COLO829 (cell line): Measurements from ENCODE around the gene GOLGA8M.
"Not testable (repeated sequence)": the region's sequence is repeated elsewhere in the genome, so short reads cannot be mapped to it uniquely, and the experiment has no call there.

Experiments
- DNase-seq: peaks from one replicate; pipeline ENCODE4 v3.0.0; 2012; ENCODE audit warnings: low spot score

The GOLGA8M gene, protein sequence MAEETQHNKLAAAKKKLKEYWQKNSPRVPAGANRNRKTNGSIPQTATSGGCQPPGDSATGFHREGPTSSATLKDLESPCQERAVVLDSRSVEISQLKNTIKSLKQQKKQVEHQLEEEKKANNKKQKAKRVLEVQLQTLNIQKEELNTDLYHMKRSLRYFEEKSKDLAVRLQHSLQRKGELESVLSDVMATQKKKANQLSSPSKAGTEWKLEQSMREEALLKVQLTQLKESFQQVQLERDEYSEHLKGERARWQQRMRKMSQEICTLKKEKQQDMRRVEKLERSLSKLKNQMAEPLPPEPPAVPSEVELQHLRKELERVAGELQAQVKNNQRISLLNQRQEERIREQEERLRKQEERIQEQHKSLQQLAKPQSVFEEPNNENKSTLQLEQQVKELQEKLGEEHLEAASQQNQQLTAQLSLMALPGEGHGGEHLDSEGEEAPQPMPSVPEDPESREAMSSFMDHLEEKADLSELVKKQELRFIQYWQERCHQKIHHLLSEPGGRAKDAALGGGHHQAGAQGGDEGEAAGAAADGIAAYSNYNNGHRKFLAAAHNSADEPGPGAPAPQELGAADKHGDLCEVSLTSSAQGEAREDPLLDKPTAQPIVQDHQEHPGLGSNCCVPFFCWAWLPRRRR

DNA sequence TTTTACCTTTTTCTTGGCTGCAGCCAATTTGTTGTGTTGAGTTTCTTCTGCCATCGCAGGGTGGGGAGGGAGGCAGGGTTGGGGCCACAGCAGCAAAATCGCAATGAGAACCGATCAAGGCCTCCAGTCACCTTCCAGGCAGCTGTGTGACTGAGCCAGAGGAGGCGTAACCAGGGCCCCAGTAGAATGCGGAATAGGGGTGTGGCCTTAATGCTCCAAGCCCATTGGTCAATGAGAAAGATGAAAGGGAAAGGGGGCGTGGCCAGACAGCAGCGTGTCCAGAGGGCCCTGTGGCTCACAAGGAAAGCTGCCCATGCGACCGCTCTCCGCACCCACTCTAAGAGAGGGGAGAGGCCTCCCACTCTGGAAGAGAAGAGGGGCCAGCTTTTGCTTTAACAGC lies at the start of gene GOLGA8M:
Gene GOLGA8M (minus strand): TSS at position 152 of the 400 bp plus-strand sequence. CDS start 98 bp downstream, at position 54.
- DNase-seq = not testable (repeated sequence)

DNA sequence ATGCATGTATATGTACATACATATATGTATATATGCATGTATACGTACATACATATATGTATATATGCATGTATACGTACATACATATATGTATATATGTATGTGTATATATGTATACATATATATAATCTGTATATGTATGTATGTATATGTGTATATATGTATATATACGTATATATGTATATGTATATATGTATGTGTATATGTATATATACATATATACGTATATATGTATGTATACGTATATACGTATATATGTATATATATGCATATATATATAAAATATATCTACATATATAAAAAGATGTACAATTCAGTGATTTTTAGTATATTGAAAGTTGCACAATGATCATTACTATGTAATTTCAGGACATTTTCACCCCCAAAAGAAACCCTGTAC lies 30.7 kb upstream of the GOLGA8M start:
- DNase-seq = not testable (repeated sequence)

DNA sequence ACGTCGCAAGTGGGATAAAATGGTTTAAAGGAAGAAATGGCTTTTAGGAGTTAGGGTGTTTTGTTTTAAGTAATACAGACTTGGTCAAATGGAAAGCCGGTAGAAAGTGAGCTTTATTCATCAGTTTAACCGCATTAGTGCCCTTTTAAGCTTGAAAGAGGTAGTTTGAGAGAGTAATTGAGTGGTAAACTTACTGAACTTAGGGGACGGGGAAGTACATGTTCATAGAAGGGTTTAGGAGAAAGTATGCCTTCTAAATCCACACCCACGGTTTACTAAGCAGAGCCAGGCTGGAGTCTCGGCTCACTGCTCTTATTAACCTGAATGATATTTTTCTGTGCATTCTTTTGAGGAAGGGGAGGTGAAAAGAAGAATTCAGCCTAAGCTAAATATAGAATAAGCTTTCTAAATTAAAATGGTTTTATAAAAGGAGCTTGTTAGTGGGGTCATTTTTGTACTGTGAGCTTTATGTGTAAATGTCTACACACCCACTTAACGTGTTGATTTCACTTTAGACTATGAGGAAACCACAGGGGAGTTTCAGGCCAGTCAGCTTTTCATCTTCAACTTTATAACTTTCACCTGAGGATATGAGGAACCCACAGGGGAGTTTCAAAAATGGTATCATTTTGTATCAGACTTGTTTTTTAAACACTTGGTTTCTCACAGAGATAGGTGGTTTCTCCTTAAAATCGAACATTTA lies 26.5 kb upstream of the GOLGA8M start:
- not testable (repeated sequence) for DNase-seq

DNA sequence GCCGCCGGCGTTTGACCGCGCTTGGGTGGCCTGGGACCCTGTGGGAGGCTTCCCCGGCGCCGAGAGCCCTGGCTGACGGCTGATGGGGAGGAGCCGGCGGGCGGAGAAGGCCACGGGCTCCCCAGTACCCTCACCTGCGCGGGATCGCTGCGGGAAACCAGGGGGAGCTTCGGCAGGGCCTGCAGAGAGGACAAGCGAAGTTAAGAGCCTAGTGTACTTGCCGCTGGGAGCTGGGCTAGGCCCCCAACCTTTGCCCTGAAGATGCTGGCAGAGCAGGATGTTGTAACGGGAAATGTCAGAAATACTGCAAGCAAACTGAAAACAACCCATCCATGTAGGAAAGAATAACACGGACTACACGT lies 26.0 kb upstream of the GOLGA8M start:
- DNase-seq = not testable (repeated sequence)

DNA sequence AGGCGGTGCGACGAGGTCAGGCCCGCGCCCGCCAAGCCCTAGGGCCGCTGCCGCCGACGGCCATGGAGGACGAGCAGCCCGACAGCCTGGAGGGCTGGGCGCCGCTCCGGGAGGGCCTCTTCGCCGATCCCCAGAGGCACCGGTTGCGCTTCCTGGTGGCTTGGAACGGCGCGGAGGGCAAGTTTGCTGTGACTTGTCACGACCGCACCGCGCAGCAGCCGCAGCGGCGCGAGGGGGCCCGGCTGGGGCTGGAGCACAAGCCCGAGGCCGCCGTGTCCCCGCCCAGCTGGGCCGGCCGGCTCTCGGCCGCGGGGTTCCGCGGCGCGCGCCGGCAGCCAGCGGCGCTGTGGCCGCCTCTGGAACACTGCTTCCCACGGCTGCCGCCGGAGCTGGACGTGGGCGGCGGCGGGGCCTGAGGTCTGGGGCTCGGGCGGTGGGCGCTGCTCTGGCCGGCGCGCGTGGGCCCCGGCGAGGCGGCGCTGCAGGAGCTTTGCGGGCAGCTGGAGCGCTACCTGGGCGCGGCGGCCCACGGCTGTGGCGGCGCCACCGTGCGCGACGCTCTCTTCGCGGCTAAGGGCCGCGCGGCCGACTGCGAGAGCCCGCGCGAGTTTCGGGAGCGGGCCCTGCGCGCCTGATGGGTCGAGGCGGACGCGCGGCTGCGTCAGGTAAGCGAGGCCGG lies 25.4 kb upstream of the GOLGA8M start:
- not testable (repeated sequence) for DNase-seq

DNA sequence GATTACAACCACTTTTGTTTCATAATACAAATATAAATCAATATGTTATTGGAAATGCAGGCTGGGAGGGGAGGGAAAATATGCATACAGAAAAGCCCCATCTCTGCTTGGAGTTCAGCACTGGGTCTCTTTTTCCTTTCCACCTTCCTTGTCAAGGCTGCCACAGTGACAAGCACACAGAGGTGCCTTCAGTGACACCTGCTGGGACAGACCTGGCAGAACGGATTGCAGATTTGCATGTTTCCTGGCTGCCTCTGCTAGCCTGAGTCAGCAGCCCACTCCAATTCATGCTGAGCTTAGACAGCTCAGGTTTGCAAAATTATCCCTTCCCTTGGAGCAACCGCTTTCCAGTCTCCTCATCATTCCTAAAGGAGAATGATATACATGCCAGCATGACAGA lies 15.8 kb upstream of the GOLGA8M start:
- not testable (repeated sequence) for DNase-seq

DNA sequence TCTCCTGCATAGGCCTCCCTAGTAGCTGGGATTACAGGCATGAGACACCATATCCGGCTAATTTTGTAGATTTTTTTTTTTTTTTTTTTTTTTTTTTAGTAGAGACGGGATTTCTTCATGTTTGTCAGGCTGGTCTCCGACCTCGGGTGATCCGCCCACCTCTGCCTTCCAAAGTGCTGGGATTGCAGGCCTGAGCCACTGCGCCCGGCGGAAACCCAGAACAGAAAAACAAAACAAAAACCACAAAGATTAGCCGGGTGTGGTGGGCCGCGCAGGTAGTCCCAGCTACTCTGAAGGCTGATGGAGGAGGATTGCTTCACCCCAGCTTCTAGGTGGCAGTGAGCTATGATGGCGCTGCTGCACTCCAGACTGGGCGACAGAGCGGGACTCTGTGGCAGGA lies 14.8 kb upstream of the GOLGA8M start:
- not testable (repeated sequence) for DNase-seq

DNA sequence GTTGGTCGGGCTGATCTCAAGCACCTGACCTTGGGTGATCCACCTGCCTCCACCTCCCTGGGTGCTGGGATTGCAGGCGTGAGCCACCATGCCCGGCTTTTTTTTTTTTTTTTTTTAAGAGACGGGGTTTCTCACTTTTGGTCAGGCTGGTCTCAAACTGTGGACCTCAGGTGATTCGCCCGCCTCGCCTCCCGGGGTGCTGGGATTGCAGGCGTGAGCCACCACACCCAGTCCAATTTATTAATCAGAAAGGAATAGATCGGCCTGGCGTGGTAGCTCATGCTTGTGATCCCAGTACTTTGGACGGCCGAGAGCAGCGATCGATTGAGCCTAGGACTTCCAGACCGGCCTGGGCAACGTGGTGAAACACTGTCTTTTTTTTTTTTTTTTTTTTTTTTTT lies 13.9 kb upstream of the GOLGA8M start:
- DNase-seq = no peak

DNA sequence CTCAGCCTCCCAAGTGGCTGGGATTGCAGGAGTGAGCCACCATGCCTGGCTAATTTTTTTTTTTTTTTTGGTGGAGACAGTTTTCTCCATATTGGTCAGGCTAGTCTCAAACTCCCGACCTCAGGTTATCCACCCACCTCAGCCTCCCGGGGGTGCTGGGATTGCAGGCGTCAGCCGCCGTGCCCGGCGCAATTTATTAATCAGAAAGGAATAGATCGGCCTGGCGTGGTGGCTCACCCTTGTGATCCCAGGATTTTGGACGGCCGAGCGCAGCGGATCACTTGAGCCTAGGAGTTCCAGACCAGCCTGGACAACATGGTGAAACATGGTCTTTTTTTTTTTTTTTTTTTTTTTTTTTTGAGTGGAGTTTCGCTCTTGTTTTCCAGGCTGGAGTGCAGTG lies 13.3 kb upstream of the GOLGA8M start:
- DNase-seq = no peak

DNA sequence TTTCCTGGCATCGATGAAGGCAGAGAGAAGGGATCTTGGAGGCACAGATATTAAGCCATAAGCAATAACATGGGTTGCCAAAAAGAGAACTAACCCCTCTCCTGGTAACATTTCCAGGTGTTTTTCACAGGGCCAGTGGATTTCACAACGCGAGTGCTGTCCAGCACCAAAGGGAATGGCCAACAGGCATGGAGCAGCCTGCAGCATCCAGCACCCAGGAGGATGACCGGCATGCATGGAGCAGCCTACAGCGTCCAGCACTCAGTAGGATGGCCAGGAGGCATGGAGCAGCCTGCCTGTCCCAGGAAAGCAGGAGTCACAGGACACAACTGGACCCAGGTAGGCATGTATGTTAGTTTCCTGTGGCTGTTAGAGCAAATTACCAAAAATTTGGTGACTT lies 11.8 kb upstream of the GOLGA8M start:
- not testable (repeated sequence) for DNase-seq

DNA sequence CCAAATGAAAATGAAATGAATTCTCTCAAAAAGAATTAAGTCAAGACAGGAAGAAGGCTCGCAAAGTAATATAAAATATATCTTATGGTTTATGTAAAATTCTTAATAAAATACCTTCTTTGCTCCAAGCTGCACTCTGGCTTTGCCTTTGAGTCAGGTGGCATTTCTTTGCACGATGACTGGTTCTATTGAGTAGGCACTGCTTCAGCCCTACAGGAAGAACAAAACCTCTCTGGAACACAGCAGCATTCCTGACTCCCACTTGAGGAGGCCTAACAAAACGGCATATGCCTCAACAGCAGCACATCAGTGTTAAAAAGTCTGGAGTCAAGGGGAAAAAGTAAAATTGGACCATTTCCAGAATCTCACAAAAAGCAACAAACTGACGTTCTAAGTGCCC lies 7.4 kb upstream of the GOLGA8M start:
- not testable (repeated sequence) for DNase-seq

DNA sequence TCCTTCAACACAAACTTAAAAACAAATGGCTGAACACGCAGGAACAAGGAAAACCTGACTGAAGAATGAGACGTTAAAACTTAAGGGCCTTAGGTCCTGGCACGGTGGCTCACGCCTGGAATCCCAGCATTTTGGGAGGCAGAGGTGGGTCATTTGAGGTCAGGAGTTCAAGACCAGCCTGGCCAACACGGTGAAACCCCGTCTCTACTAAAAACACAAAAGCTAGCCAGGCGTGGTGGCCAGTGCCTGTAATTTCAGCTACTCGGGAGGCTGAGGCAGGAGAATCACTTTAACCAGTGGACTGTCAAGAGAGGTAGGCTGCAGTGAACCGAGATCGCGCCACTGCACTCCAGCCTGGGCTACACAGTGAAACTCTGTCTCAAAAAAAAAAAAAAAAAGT lies 6.4 kb upstream of the GOLGA8M start:
- not testable (repeated sequence) for DNase-seq

DNA sequence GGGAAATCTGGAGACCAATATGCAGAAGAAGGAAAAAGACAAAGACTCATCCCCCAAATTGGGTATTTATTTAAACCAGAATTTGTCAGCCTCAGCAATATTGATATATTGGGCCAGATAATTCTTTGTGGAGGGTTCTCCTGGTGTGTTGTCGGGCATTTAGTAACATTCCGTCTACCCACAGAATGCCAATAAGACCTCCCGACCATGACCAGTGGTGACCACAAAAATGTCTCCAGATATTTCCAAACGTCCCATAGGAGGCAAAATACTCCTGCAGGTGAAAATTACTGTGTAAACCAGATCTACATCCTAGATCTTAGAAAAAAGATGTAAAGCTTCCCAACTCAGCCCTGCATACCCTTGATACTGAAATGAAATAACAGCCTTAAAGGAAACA lies 2.0 kb upstream of the GOLGA8M start:
- DNase-seq = not testable (repeated sequence)

DNA sequence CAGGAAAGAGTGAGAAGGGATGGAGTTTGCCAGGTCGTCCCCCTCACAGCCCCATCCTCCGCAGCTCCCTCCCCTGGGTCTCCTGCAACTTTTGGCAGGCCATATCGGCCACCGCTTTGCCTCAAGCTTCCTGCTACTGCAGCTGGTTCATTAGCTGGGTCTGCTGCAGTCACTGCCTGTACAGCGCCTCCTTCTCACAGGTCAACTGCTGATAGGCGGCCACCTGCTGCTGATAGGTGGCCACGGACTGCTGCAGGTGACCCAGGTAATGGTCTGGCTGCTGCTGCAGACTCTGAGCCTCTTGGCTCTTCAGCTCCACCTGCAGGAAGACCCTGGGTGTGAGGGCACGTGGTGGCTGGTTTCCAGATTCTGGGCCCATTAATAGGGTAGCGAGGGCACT lies 8.3 kb downstream of the GOLGA8M start:
- DNase-seq = not testable (repeated sequence)

DNA sequence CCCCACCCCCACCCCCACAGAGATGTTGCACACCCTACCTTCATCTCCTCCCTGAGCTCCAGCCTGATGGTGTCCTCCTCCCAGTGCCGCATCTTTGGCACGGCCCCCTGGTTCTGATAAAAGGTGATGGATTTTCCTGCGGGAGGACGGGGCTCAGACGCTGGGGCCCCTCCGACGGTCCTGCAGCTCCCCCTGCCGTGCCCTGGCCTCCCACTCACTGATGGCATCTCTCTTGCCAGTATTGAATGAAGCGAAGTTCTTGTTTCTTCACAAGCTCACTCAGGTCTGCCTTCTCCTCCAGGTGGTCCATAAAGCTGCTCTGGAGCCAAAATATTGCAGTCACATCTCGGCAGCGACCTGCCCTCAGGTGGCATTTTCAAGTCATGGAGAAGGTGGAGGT lies 9.8 kb downstream of the GOLGA8M start:
- not testable (repeated sequence) for DNase-seq

DNA sequence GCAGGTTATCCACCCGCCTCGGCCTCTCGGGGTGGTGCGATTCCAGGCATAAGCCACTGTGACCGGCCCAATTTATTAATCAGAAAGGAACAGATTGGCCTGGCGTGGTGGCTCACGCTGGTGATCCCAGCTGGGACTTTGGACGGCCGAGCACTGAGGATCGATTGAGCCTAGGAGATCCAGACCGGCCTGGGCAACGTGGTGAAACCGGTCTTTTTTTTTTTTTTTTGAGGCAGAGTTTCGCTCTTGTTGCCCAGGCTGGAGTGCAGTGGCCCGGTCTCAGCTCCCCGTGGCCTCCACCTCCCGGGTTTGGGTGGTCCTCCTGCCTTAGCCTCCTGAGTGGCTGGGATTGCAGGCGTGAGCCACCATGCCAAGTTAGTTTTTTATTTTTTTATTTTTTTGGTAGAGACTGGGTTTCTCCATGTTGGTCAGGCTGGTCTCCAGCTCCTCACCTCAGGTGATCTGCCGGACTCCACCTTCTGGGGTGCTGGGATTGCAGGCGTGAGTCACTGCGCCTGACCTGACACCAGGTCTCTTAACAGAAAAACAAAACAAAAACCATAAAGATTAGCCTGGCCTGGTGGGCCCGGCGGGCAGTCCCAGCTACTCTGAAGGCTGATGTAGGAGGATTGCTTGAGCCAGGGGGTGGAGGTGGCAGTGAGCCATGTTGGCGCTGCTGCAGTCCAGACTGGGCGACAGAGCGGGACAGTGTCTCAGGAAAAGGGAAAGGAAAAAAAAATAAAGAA lies 18.0 kb downstream of the GOLGA8M start:
- DNase-seq = not testable (repeated sequence)

DNA sequence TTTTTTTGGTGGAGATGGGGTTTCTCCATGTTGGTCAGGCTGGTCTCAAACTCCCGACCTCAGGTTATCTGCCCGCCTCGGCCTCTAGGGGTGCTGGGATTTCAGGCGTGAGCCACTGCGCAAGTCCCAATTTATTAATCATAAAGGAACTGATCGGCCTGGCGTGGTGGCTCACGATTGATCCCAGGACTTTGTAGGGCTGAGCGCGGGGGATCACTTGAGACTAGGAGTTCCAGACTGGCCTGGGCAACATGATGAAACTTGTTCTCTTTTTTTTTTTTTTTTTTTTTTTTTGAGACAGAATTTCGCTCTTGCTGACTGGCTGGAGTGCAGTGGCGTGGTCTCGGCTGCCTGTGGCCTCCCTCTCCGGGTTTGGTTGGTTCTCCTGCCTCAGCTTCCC lies 19.2 kb downstream of the GOLGA8M start:
- DNase-seq = not testable (repeated sequence)

DNA sequence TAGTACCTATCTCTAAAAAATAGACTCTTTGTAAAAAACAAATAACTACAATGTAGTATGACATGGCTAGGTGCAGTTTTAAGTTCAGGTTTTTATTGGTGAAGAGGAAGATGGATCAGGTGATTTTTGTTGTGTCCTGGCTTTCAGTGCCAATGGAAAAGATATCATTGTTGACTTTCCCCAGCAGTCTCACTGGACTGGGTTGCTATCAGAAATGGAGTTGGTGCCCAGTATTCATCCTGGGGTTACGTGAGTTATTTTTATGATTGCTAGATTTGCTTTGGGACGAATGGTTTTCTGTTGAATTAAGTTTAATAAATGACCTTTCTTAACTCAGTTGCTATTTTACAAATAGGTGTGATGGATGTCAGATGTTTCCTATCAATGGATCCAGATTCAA lies 38.7 kb downstream of the GOLGA8M start:
- DNase-seq = not testable (repeated sequence)

DNA sequence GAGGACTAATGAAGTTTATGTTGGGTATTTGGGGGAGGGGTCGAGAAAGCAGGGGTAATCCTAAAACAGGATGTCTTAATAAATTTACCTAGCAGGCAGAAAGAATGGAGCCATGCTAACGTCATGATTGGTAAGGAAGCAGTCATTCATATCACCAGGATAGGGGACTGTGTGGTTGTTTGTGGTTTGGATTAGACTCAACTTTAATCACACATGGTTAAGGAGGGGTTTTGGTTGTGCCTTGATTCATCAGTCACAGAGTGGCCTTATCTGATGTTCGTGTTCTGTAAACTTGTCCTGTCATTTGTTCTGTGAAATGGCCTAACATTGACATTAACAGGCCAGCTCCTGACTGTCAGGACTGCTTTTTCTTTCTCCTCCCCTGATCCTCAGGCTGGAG lies 40.1 kb downstream of the GOLGA8M start:
- DNase-seq = not testable (repeated sequence)

DNA sequence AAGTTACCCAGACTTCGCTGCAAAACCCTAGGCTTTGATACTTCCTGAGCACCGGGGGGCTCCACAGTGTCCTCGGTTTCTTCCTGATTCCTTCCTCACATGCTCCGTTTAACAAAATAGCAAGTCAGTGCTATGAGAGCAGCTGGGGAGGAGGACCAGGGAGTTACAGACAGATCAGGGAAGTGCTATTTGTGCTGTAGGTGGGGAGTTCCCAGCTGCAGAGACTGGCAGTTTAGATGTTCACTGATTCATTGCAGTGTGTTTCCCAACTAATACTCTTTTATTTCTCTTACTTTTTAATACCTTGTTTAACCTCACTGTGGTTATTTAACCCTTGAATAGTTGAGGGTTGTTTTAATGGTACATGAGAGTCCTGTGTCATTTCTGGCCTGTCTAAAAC lies 45.8 kb downstream of the GOLGA8M start:
- DNase-seq = not testable (repeated sequence)

DNA sequence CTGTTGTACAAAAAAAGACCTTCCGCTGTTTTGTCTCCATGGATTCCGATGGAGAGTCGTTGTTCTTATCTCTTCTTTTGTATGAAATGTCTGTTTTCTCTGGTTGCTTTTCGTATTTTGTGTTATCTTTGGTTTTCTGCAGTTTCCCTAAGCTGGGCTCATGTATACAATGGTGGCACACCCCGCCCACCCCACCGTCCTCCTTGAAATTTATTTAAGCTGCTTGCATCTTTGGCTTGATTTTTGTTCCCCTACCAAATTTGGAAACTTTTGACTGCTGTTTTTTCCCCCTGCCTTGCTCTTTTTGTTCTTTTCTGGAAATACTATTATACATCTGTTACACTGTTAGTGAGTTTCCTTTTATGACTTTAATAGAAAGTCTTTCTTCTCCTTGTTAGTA lies 47.6 kb downstream of the GOLGA8M start:
- not testable (repeated sequence) for DNase-seq

DNA sequence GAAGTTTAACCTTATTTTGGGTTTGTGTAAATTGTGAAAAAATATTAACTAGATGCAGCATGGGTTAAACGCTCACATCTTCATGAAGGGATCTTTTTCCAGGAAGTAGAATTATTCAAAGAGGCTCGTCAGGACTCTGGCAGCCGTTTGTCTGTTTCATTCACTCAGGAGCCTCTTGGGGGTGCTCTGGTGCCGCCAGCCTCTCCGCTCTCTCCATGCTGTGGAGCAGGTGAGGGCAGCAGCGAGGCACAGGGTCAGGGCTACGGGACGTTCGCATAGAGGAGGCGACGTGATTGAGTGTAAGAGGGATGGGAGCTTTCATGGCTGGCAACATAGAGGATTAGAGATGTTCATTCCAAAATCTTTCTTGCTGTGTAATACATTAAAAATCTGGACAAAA lies 48.5 kb downstream of the GOLGA8M start:
- DNase-seq = not testable (repeated sequence)
